HEK293 (cell line): ENCODE measurements around the gene SRPX.

Experiments used
- CTCF ChIA-PET: fragments of 350-600 bp; formaldehyde crosslinking; extraction: SDS; loops from one replicate; lab custom pipeline; 2021; ENCODE audit warnings: antibody characterized with exemption; lab: Yijun Ruan, JAX
- POLR2A ChIA-PET: fragments of 300-600 bp; formaldehyde crosslinking; extraction: SDS; loops from one replicate; lab custom pipeline; 2020; ENCODE audit warnings: antibody characterized with exemption, inconsistent platforms; lab: Yijun Ruan, JAX
- H3K27ac ChIP-seq: fragments of 200-500 bp; sonication (Bioruptor generic); 2 replicates; pipeline ENCODE4 v1.5.1; 2014; ENCODE audit warnings: low read depth, low read length, control low read depth, inconsistent platforms; ENCODE audit errors: extremely low read depth
- H3K36me3 ChIP-seq, 2 experiments: fragments of 200-500 bp in 1 of 2; sonication (Bioruptor generic) in 1 of 2; 1 replicate in 1 of 2; 2 replicates in 1 of 2; pipeline ENCODE4 v1.5.1; 2014 to 2017; ENCODE audit warnings: inconsistent platforms in 2 of 2, low read length in 2 of 2; ENCODE audit not compliant: control insufficient read depth in 2 of 2, insufficient read depth in 1 of 2
- H3K4me1 ChIP-seq: fragments of 200-500 bp; sonication (Bioruptor generic); 2 replicates; pipeline ENCODE4 v1.5.1; 2014; ENCODE audit warnings: mild to moderate bottlenecking, low read length, inconsistent platforms; ENCODE audit not compliant: control insufficient read depth, insufficient read depth
- H3K4me3 ChIP-seq: 2 replicates; pipeline ENCODE4 v1.5.1; 2011; ENCODE audit warnings: low read depth, mild to moderate bottlenecking, control low read depth, low read length, moderate library complexity
- H3K9me3 ChIP-seq: fragments of 200-500 bp; sonication (Bioruptor generic); 2 replicates; pipeline ENCODE4 v1.5.1; 2014; ENCODE audit warnings: low read depth, low read length, inconsistent platforms; ENCODE audit not compliant: control insufficient read depth, insufficient read depth
- HIC1 ChIP-seq: fragments of 450-650 bp; formaldehyde crosslinking; IDR thresholded peaks from 2 replicates; pipeline ENCODE4 v1.5.1; 2016; ENCODE audit warnings: missing biosample characterization, missing genetic modification characterization
- HOXC10 ChIP-seq: sonication (generic); formaldehyde crosslinking; IDR thresholded peaks from 2 replicates; pipeline ENCODE4 v1.8.1; 2023; ENCODE audit warnings: mild to moderate bottlenecking, missing genetic modification reagents
- SETDB1 ChIP-seq: IDR thresholded peaks from one replicate; pipeline ENCODE4 v1.6.1; 2017; ENCODE audit warnings: mild to moderate bottlenecking, low read length, moderate library complexity, mixed read lengths; ENCODE audit not compliant: insufficient read length
- ZNF280C ChIP-seq: fragments of 450-650 bp; formaldehyde crosslinking; IDR thresholded peaks from 2 replicates; pipeline ENCODE4 v1.5.1; 2016; ENCODE audit warnings: missing biosample characterization, missing genetic modification characterization
- ZNF394 ChIP-seq: fragments of 450-650 bp; formaldehyde crosslinking; IDR thresholded peaks from 2 replicates; pipeline ENCODE4 v1.5.1; 2016; ENCODE audit warnings: missing biosample characterization, missing genetic modification characterization, mild to moderate bottlenecking, moderate library complexity, borderline replicate concordance
- ZNF658 ChIP-seq: fragments of 450-650 bp; formaldehyde crosslinking; IDR thresholded peaks from 2 replicates; pipeline ENCODE4; 2016; ENCODE audit warnings: missing biosample characterization, missing genetic modification characterization
- TF ChIP-seq, protein P1 (sequence below): fragments of 450-650 bp; formaldehyde crosslinking; IDR thresholded peaks from 2 replicates; pipeline ENCODE4 v1.5.1; 2017; ENCODE audit warnings: missing biosample characterization, missing genetic modification characterization
- TF ChIP-seq, protein P2 (sequence below): fragments of 450-650 bp; formaldehyde crosslinking; IDR thresholded peaks from 2 replicates; pipeline ENCODE4 v1.5.1; 2017; ENCODE audit warnings: missing biosample characterization, missing genetic modification characterization
- TF ChIP-seq, protein P3 (sequence below): fragments of 450-650 bp; formaldehyde crosslinking; IDR thresholded peaks from 2 replicates; pipeline ENCODE4 v1.5.1; 2016; ENCODE audit warnings: missing biosample characterization, missing genetic modification characterization

The SRPX gene

DNA sequence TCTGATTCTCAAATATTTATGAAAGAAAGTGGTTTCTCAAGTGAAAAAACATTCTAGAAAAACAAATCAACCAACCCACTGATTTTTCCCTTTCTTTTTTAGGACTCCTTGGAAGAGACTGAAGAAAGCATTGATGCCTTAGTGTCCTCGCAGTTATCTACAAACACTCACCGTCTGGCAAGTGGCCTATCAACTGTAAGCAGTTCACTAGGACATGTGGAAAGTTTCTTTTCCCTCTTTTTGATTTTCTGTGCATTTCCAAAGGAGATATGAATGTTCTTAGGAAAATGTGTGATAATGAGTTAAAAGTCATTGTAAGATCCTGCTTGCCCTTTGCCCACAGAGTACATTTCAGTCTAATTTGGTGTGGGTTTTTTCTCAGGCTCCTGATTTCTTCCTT lies 118.4 kb downstream of the SRPX start:
- no peak overlapping the region for H3K4me3 ChIP-seq
- CTCF ChIA-PET, result no interaction called here
- no peak overlapping the region for H3K27ac ChIP-seq
- H3K4me1 ChIP-seq, result no peaks in the 10 kb centered on the region
- POLR2A ChIA-PET, result no interaction called here
- H3K9me3 ChIP-seq, result no peaks in the 10 kb centered on the region
- TF ChIP-seq ZNF658 (tag by site-specific recombination) (no peak), HIC1 (tag by site-specific recombination) (no peak), ZNF394 (tag by site-specific recombination) (no peak)
- TF ChIP-seq, protein P1, sequence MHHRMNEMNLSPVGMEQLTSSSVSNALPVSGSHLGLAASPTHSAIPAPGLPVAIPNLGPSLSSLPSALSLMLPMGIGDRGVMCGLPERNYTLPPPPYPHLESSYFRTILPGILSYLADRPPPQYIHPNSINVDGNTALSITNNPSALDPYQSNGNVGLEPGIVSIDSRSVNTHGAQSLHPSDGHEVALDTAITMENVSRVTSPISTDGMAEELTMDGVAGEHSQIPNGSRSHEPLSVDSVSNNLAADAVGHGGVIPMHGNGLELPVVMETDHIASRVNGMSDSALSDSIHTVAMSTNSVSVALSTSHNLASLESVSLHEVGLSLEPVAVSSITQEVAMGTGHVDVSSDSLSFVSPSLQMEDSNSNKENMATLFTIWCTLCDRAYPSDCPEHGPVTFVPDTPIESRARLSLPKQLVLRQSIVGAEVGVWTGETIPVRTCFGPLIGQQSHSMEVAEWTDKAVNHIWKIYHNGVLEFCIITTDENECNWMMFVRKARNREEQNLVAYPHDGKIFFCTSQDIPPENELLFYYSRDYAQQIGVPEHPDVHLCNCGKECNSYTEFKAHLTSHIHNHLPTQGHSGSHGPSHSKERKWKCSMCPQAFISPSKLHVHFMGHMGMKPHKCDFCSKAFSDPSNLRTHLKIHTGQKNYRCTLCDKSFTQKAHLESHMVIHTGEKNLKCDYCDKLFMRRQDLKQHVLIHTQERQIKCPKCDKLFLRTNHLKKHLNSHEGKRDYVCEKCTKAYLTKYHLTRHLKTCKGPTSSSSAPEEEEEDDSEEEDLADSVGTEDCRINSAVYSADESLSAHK (tag by site-specific recombination), result no peak
- TF ChIP-seq, protein P2, sequence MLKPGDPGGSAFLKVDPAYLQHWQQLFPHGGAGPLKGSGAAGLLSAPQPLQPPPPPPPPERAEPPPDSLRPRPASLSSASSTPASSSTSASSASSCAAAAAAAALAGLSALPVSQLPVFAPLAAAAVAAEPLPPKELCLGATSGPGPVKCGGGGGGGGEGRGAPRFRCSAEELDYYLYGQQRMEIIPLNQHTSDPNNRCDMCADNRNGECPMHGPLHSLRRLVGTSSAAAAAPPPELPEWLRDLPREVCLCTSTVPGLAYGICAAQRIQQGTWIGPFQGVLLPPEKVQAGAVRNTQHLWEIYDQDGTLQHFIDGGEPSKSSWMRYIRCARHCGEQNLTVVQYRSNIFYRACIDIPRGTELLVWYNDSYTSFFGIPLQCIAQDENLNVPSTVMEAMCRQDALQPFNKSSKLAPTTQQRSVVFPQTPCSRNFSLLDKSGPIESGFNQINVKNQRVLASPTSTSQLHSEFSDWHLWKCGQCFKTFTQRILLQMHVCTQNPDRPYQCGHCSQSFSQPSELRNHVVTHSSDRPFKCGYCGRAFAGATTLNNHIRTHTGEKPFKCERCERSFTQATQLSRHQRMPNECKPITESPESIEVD (tag by site-specific recombination), result no peak
- TF ChIP-seq, protein P3, sequence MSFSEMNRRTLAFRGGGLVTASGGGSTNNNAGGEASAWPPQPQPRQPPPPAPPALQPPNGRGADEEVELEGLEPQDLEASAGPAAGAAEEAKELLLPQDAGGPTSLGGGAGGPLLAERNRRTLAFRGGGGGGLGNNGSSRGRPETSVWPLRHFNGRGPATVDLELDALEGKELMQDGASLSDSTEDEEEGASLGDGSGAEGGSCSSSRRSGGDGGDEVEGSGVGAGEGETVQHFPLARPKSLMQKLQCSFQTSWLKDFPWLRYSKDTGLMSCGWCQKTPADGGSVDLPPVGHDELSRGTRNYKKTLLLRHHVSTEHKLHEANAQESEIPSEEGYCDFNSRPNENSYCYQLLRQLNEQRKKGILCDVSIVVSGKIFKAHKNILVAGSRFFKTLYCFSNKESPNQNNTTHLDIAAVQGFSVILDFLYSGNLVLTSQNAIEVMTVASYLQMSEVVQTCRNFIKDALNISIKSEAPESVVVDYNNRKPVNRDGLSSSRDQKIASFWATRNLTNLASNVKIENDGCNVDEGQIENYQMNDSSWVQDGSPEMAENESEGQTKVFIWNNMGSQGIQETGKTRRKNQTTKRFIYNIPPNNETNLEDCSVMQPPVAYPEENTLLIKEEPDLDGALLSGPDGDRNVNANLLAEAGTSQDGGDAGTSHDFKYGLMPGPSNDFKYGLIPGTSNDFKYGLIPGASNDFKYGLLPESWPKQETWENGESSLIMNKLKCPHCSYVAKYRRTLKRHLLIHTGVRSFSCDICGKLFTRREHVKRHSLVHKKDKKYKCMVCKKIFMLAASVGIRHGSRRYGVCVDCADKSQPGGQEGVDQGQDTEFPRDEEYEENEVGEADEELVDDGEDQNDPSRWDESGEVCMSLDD (tag by site-specific recombination), result no peak
- peaks cover 0 to 12% of the 10 kb centered on the region in 2 experiments; a peak in 1 of 3 replicates for H3K36me3 ChIP-seq

GRCh38 chrX:38099688-38100087 lies 121.0 kb downstream of the SRPX start:
- Histone ChIP-seq H3K4me1 (no peaks in the 10 kb centered on the region), H3K27ac (no peak overlapping the region), H3K4me3 (no peak overlapping the region), H3K36me3 (peaks cover 0 to 10% of the 10 kb centered on the region in 2 experiments; a peak in 1 of 3 replicates), H3K9me3 (no peaks in the 10 kb centered on the region)
- ChIA-PET CTCF (no interaction called here), POLR2A (no interaction called here)
- TF ChIP-seq HOXC10 (CRISPR knock-in tag), result no peak
- peak; percentile 75 for TF ChIP-seq SETDB1
- TF ChIP-seq ZNF280C (tag by site-specific recombination), result no peak
